Measurements from ENCODE around the gene FBXL22.
"Not testable (repeated sequence)": the region's sequence is repeated elsewhere in the genome, so short reads cannot be mapped to it uniquely, and the experiment has no call there.

FBXL22 gene

GRCh38 chr15:63595065-63595464, 2.1 kb upstream of the FBXL22 start:
- no peak for DNase-seq

GRCh38 chr15:63595688-63596087, 1.5 kb upstream of the FBXL22 start:
- no peak for DNase-seq

DNA sequence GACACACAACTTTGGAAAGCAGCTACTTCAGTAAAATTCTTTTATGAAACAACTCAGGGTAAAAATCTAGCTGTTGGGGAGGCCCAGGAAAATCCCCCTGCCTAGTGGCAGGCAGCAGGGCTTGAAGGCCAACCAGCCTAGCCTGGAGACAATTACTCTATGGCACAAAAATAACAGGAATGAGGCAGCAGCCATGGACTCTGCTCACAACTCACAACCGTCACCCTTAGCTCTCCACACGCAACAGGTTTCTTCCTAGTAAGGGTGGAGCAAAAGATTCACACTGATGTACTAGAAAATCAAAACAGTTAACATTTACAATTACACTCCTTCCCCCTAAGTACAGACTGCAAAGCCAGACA, 530 bp upstream of the FBXL22 start:
- no peak for DNase-seq

DNA sequence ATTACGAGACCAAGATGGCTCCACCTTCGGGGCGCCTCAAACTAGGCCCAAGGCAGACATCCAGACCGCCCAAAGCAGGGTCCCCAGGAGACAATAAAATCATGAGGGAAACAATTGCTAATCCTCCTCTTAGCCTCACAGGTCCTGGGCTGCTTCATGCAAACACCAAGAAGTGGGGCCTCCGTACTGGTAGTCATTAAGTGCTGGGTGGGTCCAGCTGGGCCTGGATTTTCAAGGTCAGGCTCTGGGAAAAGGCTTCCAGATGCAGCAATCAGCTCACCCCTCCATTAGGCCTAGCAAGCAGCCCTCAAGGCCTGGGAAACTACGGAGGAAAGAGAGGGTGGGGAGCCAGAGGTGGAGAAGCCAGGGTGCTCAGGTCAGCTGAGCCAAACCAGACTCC, 634 bp downstream of the FBXL22 start:
- no peak for DNase-seq

DNA sequence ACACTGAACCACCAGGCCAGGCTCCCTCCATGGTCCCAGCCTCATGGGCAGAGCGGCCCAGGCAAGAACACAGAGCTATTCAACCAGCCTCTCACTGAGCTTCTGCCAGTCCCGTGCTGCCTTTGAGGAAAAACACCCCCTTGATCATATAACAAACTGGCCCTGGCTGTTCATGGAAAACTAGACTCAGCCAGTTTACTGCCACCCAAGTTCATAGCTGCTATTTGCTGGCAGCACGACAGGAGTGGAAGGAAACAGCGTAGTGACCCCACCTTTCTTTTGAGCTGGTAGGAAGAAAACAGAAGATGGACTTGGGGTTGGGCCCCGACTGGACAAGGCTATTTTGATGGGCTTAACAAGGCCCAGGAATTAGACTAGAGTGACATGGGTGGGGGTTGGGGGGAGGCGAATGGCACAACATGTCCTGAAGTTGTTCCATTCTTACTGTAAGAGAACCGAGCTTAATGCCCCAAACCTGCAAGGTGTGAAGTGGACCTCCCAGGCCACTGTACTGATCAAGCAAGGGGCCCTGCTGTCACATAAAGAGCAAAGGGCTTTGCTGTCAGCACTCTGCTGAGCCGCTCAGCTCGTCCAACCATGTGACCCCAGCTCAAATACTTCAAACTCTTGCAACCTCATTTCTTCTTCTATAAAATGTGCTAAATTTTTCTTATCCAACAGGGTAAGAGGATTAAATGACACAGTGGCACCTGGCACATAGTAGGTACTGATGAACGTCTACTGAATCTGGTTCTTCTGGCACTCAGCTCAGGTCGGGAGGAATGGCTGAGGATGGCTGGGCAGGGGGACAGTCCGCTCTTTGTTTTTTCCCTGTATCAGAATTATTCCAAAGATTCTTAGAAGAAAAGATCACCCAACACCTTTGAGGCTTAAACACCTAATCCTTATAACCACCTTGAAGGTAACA, 1.6 kb downstream of the FBXL22 start:
- no peak for DNase-seq

DNA sequence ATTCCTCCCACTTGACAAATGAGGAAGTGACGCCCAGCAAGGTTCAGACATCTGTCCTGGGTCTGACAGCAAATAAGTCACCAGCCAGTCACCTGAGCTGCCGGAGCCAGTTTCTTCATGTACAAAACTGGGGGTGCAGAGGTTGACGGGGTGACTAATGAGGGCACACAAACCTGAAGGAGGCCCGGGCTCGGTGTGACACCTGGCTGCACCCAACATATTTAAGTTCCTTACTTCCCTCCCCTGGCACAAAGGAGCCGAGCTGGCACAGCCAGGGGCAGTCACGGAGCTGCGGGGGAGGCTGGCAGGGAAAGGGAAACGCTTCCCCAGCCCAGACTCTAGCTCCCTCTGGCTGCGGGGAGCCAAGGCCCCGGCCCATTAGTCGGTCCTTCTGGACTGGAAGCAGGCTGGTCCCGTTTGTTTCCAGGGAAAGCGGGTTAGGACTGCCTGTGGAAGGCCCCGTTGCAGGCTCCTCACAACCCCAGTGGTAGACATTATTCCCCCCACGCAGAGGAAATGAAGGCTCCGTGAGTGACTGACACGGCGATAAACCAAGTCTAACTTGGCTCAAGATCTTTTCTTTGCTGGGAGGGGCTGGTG, 2.3 kb downstream of the FBXL22 start:
- peak; percentile 25 for DNase-seq

DNA sequence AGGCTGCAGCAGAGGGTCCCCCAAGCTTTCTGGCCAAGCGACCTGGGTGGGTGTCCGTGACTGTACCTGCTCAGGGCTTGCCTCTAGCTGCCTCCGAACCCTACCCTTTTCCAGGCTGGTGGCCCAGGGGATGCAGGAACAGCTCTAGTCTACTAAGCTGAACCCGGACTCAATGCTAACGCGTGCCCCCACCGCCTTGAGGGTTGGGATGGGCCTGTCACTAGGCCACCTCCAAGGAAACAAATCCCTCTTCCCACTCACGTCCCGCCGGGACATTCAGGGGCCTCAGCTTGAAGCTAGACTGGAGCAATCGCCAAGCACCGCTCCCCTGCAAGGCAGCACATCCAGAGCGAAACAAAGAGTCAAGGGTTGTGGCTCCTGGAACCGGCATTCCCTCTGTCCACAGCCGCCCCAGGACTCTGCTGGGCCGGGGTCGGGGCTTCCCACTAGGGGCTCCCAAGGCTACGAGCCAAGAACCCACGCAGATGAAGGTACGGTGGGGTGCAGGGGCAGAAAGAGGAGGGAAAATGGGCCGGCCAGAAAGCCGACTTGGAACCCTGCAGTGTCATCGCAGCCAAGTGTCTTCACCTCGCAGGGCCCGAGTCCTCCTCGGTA, 2.9 kb downstream of the FBXL22 start:
- no peak for DNase-seq

DNA sequence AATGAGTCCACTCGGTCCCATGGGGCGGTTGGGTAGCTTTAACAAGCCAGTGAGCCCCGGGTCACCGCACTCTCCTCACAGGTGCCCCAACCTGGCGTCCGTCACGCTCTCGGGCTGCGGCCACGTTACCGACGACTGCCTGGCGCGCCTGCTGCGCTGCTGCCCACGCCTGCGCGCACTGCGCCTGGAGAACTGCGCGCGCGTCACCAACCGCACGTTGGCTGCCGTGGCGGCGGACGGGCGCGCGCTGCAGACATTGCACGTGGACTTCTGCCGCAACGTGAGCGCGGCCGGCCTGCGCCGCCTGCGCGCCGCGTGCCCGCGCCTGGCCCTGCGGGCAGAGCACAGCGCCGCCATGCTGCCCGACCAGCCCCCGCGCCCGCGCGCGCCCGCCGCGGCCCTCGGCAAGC, 3.4 kb downstream of the FBXL22 start:
- DNase-seq = peak; percentile 91

GRCh38 chr15:63601026-63601703, 4.0 kb downstream of the FBXL22 start:
- DNase-seq = peak; percentile 51

DNA sequence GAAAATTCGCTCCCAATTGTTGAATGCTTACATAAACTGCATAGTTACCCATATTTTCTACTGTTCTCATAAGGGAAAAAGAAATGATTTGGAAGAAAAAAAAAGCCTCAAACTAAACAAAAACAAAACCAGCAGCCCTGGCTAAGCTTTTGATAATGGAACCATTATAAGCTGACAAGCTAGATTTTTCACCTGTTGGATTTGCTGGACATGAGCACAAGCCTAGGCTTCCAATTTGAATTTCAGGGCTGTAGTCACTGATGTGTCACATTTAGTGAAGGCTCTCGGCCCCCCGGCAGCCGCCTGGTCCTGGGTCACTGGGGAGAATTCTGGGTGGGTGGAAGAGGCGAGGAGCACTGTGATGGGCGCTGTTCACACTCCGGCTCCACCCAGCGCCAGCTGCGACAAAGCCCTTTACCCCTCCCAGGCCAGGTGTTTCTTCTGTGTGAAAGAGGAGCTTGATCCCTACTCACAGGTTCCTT, 4.6 kb downstream of the FBXL22 start:
- DNase-seq = no peak

- no peak for DNase-seq
Measured at GRCh38 chr15:63602595-63602994, 5.4 kb downstream of the FBXL22 start.

- DNase-seq = no peak
Measured at GRCh38 chr15:63603516-63603915, 6.3 kb downstream of the FBXL22 start.

DNA sequence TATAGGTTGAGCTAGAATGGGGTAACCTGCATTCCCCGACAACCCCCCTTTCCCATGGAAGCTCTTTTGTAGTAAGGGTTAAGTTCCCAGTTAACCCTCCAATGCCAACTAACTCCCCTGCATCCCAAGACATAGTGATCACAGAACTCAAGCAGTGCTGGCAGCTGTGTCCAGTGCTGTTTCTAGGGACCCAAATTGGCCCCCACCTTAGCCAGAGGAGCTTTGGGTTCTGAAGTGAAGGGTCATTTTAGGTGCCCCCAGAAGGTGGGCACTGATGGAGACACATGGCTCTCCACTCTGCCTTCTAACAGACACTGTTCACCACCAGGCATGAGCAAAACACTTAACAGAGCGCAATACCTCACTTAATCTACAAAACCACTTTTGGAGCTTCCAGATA, 7.1 kb downstream of the FBXL22 start:
- no peak for DNase-seq

- DNase-seq = no peak
Measured at GRCh38 chr15:63605036-63605435, 7.8 kb downstream of the FBXL22 start.

DNA sequence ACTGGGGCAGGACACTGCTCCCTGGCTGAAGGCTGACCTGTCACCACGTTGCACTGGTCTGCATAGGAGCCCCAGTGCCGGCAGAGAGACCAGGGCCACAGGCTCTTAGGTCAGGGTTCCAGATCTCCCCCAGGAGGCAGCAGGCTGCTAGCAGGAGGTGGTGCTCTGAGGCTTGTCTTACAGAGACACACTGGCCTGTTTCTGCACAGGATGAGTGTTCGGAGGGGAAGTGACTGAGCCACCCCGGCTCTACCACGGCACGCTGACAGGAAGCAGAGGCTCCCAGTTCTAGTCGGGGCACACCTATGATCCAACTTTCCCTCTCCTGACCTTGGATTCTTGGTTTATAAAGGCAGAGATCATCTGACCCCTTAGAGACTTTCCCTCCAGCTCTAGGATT, 8.6 kb downstream of the FBXL22 start:
- DNase-seq = peak; percentile 49

GRCh38 chr15:63606308-63606707, 9.1 kb downstream of the FBXL22 start:
- DNase-seq = no peak

GRCh38 chr15:63608989-63609388, 11.8 kb downstream of the FBXL22 start:
- DNase-seq = no peak

- no peak for DNase-seq
Measured at GRCh38 chr15:63609448-63609847, 12.3 kb downstream of the FBXL22 start.

DNA sequence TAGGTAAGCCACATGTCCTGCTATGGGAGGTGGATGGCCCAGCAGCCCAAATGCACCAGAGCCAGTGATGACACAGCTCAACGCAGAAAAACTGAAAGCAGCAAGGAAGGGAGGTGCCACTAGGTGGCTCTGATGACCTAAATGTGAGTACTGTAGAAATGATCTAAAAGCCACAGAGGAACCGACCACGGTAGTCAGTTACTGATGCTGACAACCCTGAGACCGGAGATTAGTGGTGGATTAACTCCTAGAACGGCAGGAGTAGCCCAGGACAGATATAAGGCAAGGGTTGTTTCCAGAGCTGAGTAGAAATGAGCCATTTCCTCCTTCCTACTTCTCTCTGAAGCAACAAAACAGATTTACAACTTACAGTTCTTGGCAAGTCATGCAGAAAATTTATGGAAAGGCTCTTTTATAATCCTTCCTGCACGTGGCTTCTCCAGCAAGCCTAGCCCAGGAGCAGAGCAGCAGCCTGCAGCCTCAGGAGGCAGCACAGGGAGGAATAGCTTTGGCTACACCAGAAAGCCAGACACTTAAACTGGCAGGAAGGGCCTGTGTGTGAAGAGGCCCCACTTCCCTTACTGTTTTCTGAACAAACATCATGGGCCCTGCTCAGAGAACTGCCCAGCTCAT, 13.1 kb downstream of the FBXL22 start:
- DNase-seq = peak; percentile 70

DNA sequence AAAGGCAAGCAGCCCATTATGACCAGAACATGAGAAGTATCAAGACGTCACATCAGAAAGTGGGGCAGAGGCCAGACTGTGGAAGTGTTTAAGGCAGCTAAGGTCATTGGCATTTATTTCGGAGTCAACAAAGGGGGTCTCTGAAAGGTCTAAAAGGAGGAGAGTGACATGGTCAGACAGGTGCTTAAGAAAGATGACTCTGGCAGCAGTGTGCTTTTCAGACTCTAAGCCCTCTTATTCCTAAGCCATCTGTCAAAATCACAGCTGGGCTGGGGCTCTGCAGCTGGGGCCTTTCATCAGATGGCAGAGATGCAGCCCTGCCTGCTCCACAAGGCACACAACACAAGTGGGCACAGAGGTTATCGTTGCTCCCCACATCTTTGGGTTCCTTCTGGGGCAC, 14.0 kb downstream of the FBXL22 start:
- no peak for DNase-seq

DNA sequence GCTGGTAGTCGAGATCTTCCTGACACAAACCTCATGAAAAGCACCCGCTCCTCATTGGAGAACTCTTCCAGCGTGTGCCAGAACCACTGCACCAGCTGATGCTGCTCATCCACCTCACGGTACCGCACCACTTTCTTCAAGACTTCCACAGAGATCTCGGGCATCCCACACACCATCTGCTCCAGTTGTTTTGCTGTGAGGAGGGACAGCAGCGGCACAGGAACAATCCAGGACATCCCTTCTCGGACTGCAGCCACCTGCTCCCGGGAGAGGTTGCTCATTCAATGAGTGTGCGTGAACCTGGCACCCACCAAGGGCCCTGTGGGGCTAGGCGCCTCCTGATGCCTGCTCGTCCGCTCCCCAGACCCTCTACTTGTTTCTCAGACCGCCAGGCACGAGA, 15.1 kb downstream of the FBXL22 start:
- DNase-seq = no peak

DNA sequence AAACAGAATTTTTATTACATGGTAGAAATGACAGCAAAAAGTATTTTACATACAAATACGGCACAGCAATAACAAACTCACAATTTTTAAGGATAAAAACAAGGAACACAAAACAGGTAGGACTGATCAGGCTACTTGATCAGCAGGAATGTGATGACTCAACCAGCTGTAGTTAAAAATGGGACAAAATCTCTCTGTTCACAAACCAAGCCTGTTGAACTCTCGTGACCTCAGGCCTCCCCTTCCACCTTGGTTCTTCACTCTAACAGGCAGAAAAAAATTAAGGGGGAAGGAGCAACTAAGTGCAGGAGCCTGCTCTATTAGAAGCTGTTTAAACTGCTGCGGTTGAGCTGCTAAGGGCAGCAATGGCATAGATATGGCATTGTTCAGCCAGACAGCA, 18.7 kb downstream of the FBXL22 start:
- no peak for DNase-seq

DNA sequence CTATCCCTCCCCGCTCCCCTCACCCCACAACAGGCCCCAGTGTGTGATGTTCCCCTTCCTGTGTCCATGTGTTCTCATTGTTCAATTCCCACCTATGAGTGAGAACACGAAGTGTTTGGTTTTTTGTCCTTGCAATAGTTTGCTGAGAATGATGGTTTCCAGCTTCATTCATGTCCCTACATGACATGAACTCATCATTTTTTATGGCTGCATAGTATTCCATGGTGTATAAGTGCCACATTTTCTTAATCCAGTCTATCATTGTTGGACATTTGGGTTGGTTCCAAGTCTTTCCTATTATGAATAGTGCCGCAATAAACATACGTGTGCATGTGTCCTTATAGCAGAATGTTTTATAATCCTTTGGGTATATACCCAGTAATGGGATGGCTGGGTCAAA, 20.0 kb downstream of the FBXL22 start:
- DNase-seq = not testable (repeated sequence)
